Large intestine (tissue), 3 donors: ENCODE data around the gene MBD3L4. TPM values are rescaled to one million over a fixed set of nuclear protein-coding genes. Genes with fewer than 3 reads are reported as not detected.
"Not testable (repeated sequence)": the region's sequence is repeated elsewhere in the genome, so short reads cannot be mapped to it uniquely, and the experiment has no call there.

Source experiments
- DNase-seq, 2 donors: peaks; one replicate each; pipeline versions ENCODE4 v3.0.0 to v3.0.0-alpha.2; 2013
- H3K27ac ChIP-seq: one replicate; pipeline ENCODE4 v1.5.1; 2013; ENCODE audit warnings: low read length
- H3K27me3 ChIP-seq: 2 replicates; pipeline ENCODE4 v1.6.1; 2013; ENCODE audit warnings: low read length; ENCODE audit not compliant: control insufficient read depth, insufficient read depth
- H3K36me3 ChIP-seq: 2 replicates; pipeline ENCODE4 v1.6.1; 2013; ENCODE audit warnings: low read length; ENCODE audit not compliant: control insufficient read depth, insufficient read depth
- H3K4me1 ChIP-seq: one replicate; pipeline ENCODE4 v1.6.1; 2013; ENCODE audit warnings: low read length; ENCODE audit not compliant: control insufficient read depth, insufficient read depth
- H3K4me3 ChIP-seq: one replicate; pipeline ENCODE4 v1.5.1; 2013; ENCODE audit warnings: low read length
- H3K9me3 ChIP-seq: one replicate; pipeline ENCODE4 v1.6.1; 2013; ENCODE audit warnings: mild to moderate bottlenecking, low read depth, low read length, moderate library complexity; ENCODE audit not compliant: control insufficient read depth
- WGBS: methylation state at CpG from one replicate; pipeline ENCODE4 v1.1.5; 2013; ENCODE audit warnings: low lambda C conversion rate; ENCODE audit not compliant: insufficient coverage; 5-methylcytosine and 5-hydroxymethylcytosine counted together
- polyA plus RNA-seq: library from polyadenylated mRNA; unstranded; fragments of 120-200 nt; gene quantifications from one replicate; pipeline ENCODE4 v1.2.1, GENCODE V29; 2013

MBD3L4 gene
- polyA plus RNA-seq, 1 donor, result not detected

- not testable (repeated sequence) for H3K27me3 ChIP-seq, H3K4me3 ChIP-seq, H3K9me3 ChIP-seq, H3K36me3 ChIP-seq, DNase-seq, H3K27ac ChIP-seq, H3K4me1 ChIP-seq
- WGBS, result no CpG with 5 or more reads among the region's 7 CpGs
Measured at GRCh38 chr19:7049021-7049420, 9.0 kb upstream of the MBD3L4 start, which contains the start of gene MBD3L2. TSS of gene MBD3L2 (plus strand) at chr19:7049321. CDS start at chr19:7049374, 53 bp downstream.

DNA sequence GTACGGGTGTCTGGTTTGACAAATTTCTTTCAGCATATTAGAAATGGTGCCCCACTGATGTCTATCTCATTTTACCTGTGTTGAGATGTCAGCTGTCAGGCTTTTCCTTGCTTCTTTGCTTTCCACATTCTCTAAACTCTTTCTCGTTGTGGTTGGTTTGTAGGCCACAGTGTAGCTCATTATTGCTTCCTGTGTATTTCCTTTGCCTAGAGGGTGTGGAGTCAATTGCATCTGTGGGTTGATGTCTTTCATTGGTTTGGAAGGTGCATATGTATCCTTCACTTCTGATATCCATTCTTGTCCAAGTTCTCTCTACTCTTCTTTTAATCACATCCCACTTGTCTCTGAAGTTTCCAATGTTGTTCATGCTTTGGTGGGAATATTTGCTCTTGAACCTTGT lies 1.6 kb upstream of the MBD3L4 start:
- not testable (repeated sequence) for H3K4me3 ChIP-seq, H3K36me3 ChIP-seq, H3K9me3 ChIP-seq, H3K27me3 ChIP-seq, H3K27ac ChIP-seq, DNase-seq, H3K4me1 ChIP-seq
- WGBS, result no CpG with 5 or more reads among the region's 2 CpGs

DNA sequence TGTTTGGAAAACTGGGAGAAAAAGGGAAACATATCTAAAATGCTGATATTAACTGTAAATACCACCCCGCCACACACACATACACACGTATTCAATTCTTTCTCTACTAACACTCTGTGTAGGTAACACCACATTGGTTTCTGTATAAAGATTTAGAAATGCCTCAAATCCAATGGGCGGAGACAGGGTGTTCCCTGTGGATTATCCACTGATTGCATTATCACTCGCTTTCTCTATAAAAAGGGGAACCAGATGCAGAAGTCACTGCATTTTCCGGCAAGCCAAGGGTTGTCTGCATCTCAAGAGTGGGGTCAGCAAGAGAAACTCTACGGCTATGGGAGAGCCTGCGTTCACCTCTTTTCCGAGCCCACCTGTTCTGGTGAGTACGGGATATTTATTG lies 9.7 kb downstream of the MBD3L4 start, which contains the start of gene MBD3L5:
Gene MBD3L5, plus strand, starts transcription at position 301 of the 400 bp plus-strand sequence. Its CDS starts 34 bp downstream, at position 335.
- H3K27ac ChIP-seq, DNase-seq, H3K36me3 ChIP-seq, H3K27me3 ChIP-seq, H3K9me3 ChIP-seq, H3K4me3 ChIP-seq, H3K4me1 ChIP-seq: not testable (repeated sequence)
- WGBS, result no CpG with 5 or more reads among the region's 9 CpGs

- not testable (repeated sequence) for DNase-seq, H3K9me3 ChIP-seq, H3K27ac ChIP-seq, H3K4me3 ChIP-seq, H3K36me3 ChIP-seq, H3K4me1 ChIP-seq, H3K27me3 ChIP-seq
- WGBS, result no CpG with 5 or more reads among the region's 1 CpG
Measured at GRCh38 chr19:7028790-7029189, 11.2 kb downstream of the MBD3L4 start.

DNA sequence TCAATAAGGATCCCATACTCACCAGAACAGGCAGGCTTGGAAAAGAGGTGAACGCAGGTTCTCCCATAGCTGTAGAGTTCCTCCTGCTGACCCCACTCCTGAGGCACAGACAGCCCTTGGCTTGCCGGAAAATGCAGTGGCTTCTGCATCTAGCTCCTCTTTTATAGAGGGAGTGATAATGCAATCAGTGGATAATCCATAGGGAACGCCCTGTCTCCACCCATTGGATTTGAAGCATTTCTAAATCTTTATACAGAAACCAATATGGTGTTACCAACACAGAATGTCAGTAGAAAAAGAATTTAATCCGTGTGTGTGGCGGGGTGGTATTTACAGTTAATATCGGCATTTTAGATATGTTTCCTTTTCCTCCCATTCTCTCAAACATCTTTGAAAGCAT lies 18.6 kb downstream of the MBD3L4 start, which contains the start of gene MBD3L2B:
Gene MBD3L2B, minus strand, starts transcription at position 101 of the 400 bp plus-strand sequence. Its CDS starts 34 bp downstream, at position 67.
- not testable (repeated sequence) for H3K9me3 ChIP-seq, DNase-seq, H3K27me3 ChIP-seq, H3K27ac ChIP-seq, H3K4me1 ChIP-seq, H3K4me3 ChIP-seq, H3K36me3 ChIP-seq
- no CpG with 5 or more reads among the region's 6 CpGs for WGBS

GRCh38 chr19:7018828-7019227 lies 21.2 kb downstream of the MBD3L4 start:
- 100% methylated on average over 1 of the region's 6 CpGs for WGBS

DNA sequence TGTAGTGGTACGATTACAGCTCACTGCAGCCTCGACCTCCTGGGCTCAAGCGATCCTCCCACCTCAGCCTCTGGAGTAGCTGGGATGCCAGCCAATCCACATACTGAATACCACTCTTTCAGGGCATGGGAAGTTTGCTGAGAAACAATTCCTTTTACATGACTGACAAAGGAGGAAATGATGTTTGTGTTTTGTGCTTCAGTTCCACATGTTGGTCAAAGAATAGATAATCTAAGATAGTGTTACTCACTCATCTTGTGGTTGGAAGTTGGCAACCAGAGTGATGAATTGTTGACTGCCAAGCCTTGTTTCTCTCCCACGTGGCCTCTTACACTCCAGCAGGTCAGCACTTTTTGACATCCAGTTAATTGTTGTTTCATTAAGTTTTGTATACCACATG lies 26.3 kb downstream of the MBD3L4 start:
- Histone ChIP-seq H3K9me3 (no peaks in the 10 kb centered on the region), H3K27ac (no peak overlapping the region), H3K4me3 (no peak overlapping the region), H3K4me1 (no peaks in the 10 kb centered on the region), H3K36me3 (no peaks in the 10 kb centered on the region), H3K27me3 (no peaks in the 10 kb centered on the region)
- no peak for DNase-seq
- WGBS, result 38% methylated on average over 1 of the region's 4 CpGs

More at GRCh38 chr19:7018828-7019227, 21.2 kb downstream of the MBD3L4 start:
- Histone ChIP-seq H3K4me3 (no peak overlapping the region), H3K27me3 (no peaks in the 10 kb centered on the region), H3K9me3 (no peaks in the 10 kb centered on the region), H3K27ac (no peak overlapping the region), H3K36me3 (no peaks in the 10 kb centered on the region), H3K4me1 (no peaks in the 10 kb centered on the region)
- DNase-seq, result no peak

DNA sequence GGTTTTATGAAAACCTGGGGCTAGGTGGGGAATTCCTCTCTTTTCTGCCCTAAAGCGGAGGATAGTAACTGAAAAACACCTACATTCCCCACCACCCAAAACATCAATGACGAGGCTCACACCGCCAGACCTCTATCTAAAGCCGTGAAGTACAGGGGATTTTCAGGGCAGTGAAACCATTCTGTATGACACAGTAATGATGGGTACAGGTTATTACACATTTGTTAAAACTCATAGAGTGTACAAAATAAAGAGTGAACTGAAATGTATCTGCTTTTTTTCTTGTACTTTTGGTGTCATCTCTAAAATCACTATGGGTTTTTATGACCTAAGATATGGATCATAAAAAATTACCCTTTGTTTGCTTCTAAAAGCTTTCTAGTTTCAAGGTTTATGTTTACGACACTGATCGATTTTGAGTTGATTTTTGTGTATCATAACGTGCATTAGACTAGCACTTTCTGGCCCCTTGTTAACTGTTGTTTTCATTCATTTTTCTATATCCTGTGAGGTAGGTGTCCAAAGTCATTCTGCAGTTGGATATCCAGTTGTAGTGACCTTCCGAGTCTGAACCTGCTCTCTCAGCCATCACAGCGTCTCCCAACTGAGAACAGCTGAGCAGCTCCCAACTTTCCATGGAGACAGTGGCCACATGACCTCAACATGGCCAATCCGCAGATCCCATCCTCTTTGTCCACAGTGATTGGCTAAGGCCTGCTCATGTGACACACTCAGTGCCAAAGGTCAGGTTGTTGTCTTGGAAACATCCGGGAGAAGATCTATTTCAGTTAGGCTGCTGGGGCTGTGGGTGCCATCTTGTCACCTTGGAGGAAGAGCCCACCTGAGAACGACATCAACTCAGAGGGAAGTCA lies 29.0 kb downstream of the MBD3L4 start:
- H3K4me3 ChIP-seq, result no peak overlapping the region
- DNase-seq, result no peak
- 40% methylated on average over 1 of the region's 12 CpGs for WGBS
- H3K9me3 ChIP-seq, result no peaks in the 10 kb centered on the region
- no peaks in the 10 kb centered on the region for H3K27me3 ChIP-seq
- no peaks in the 10 kb centered on the region for H3K4me1 ChIP-seq
- H3K36me3 ChIP-seq, result no peaks in the 10 kb centered on the region
- no peak overlapping the region for H3K27ac ChIP-seq

GRCh38 chr19:7007859-7008258 lies 32.1 kb downstream of the MBD3L4 start:
- Histone ChIP-seq H3K27ac (no peak overlapping the region), H3K36me3 (no peaks in the 10 kb centered on the region), H3K4me1 (no peaks in the 10 kb centered on the region), H3K9me3 (no peaks in the 10 kb centered on the region), H3K4me3 (no peak overlapping the region), H3K27me3 (no peaks in the 10 kb centered on the region)
- no CpG with 5 or more reads among the region's 4 CpGs for WGBS
- DNase-seq, result no peak

DNA sequence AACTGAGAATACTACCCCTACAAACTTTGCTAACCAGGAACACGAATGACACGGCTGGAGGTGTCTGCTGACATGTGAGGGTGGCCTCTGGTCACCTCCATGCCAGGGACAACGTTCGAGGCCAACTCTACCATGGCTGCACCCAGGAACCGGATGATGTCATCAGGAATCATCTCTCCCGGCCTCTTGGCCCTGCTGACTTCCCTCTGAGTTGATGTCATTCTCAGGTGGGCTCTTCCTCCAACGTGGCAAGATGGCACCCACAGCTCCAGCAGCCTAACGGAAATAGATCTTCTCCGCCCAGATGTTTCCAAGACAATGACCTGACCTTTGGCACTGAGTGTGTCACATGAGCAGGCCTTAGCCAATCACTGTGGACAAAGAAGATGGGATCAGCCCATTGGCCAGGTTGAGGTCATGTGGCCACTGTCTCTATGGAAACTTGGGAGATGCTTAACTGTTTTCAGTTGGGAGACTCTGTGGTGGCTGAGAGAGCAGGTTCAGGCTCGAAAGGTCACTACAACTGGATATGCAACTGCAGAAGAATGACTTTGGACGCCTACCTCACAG lies 33.8 kb downstream of the MBD3L4 start:
- Histone ChIP-seq H3K27me3 (no peaks in the 10 kb centered on the region), H3K27ac (no peak overlapping the region), H3K4me3 (no peak overlapping the region), H3K9me3 (no peaks in the 10 kb centered on the region), H3K36me3 (no peaks in the 10 kb centered on the region), H3K4me1 (no peaks in the 10 kb centered on the region)
- 86% methylated on average over 1 of the region's 11 CpGs for WGBS
- no peak for DNase-seq
